Measurements from ENCODE around the gene SLC25A11.

DNA sequence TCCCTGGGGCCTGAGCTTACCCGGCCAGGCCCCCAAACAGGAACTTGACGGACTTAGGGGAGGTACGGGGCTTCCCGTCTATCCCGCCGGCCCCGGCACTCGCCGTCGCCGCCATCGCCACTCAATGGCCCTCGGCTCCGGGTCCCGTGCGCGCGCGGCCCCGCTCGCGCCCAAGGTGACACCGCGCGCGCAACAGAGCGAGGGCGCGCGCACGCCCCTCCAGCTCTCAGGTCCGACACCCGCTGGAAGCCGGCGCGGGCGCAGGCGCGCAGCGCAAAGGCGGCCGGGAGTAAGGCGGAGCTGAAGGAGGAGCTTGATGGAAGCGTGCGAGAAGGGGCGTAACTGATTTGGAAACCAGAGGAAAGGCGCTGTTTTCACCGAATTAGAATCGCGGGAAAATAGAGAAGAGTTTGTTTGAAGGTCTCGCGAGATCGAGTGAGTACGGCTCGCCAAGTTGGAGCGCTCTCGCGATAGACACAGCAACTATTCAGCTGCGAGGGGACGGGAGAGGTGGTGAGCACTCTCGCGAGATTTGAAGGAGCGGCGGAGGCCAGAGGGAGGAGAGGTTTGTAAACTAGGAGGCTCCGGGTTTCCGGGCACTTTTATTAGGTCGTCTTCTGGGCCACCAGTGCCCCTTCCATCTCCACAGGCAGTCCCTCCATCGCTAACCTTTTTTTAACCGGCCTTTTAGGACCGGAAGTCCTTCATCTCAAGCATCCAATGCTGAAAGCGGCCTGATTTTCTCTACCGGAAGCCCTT is at the start of gene SLC25A11, which contains the start of gene RNF167:
- TF ChIP-seq, protein P1, sequence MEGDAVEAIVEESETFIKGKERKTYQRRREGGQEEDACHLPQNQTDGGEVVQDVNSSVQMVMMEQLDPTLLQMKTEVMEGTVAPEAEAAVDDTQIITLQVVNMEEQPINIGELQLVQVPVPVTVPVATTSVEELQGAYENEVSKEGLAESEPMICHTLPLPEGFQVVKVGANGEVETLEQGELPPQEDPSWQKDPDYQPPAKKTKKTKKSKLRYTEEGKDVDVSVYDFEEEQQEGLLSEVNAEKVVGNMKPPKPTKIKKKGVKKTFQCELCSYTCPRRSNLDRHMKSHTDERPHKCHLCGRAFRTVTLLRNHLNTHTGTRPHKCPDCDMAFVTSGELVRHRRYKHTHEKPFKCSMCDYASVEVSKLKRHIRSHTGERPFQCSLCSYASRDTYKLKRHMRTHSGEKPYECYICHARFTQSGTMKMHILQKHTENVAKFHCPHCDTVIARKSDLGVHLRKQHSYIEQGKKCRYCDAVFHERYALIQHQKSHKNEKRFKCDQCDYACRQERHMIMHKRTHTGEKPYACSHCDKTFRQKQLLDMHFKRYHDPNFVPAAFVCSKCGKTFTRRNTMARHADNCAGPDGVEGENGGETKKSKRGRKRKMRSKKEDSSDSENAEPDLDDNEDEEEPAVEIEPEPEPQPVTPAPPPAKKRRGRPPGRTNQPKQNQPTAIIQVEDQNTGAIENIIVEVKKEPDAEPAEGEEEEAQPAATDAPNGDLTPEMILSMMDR (IDR thresholded peaks at IDR 0.05; ENCODE audit: insufficient read depth, low read depth, low read length) = no peak
- no peak for TF ChIP-seq EZH2 (IDR thresholded peaks at IDR 0.05; ENCODE audit: insufficient read depth, low read length)

Data from astrocyte (in vitro differentiated cells and primary cell).